ENCODE measurements around the gene TGFA.

DNA sequence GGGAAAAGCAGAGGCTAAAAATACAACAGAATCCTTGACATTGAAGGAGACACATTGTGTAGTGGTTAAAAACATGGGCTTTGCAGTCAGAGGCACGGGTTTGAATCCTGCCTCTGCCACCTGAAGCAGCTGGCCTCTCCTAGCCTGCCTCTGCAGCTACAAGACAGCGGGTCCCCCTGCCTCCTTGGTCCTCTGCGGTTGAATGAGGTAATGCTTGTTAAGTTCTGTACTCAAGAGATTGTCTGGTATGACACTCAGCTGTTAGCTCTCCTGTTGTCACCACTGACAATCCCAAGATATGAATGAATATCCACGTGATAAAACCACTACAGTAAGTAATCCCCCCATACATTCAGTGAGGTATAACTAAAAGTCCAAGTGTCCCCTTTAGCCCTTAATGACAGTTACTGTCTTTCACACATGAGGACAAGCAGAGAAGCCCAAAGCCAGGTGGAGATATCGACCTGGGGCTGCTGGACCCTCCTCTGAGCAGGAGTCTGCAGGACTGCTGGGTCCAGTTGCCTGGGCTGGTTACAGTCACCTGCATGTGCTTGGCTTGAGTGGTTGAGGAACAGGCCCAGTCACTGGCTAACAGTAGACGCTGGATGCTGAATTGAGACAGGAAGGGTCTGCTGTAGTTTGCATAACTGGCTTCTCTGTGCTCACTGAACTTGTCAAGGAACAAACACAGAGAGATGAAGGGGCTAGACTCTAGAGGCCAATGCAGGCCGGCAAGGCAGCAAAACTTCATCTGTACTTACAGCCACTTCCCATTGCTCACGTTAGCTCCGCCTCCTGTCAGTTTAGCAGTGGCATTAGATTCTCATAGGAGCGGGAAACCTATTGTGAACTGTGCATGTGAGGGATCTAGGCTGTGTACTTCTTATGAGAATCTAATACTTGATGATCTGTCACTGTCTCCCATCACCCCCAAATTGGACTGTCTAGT is 85.5 kb downstream of the TGFA start:
- TF ChIP-seq, protein P1, sequence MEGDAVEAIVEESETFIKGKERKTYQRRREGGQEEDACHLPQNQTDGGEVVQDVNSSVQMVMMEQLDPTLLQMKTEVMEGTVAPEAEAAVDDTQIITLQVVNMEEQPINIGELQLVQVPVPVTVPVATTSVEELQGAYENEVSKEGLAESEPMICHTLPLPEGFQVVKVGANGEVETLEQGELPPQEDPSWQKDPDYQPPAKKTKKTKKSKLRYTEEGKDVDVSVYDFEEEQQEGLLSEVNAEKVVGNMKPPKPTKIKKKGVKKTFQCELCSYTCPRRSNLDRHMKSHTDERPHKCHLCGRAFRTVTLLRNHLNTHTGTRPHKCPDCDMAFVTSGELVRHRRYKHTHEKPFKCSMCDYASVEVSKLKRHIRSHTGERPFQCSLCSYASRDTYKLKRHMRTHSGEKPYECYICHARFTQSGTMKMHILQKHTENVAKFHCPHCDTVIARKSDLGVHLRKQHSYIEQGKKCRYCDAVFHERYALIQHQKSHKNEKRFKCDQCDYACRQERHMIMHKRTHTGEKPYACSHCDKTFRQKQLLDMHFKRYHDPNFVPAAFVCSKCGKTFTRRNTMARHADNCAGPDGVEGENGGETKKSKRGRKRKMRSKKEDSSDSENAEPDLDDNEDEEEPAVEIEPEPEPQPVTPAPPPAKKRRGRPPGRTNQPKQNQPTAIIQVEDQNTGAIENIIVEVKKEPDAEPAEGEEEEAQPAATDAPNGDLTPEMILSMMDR (IDR thresholded peaks at IDR 0.05; ENCODE audit: low read length), result no peak
- no peak for TF ChIP-seq EZH2 (IDR thresholded peaks at IDR 0.05; ENCODE audit: borderline replicate concordance, low read length)

Measured in OCI-LY1 (cell line).